AG04450 (cell line): ENCODE results near the gene CYP2U1. TPM values are rescaled to one million over a fixed set of nuclear protein-coding genes. Genes with fewer than 3 reads are reported as not detected.

Experiments
- CTCF ChIA-PET: fragments of 300-600, 350-600 bp; formaldehyde crosslinking; extraction: SDS; loops from one replicate; lab custom pipeline; 2022; ENCODE audit warnings: antibody characterized with exemption, inconsistent platforms; lab: Charles Lee
- POLR2A ChIA-PET: fragments of 350-600 bp; formaldehyde crosslinking; extraction: SDS; loops from one replicate; lab custom pipeline; 2021; ENCODE audit warnings: antibody characterized with exemption, inconsistent platforms; lab: Yijun Ruan, JAX
- DNase-seq: peaks from one replicate; pipeline ENCODE4 v3.0.0-alpha.2; 2011; ENCODE audit warnings: low read depth, low spot score
- H3K27ac ChIP-seq: one replicate; pipeline ENCODE4 v1.5.1; 2012; ENCODE audit warnings: low read depth, low read length, control low read depth
- H3K27me3 ChIP-seq: one replicate; pipeline ENCODE4 v1.6.0; 2012; ENCODE audit warnings: low read length; ENCODE audit not compliant: control insufficient read depth, insufficient read depth
- H3K4me3 ChIP-seq: 2 replicates; pipeline ENCODE4 v1.5.1; 2011; ENCODE audit warnings: mild to moderate bottlenecking, low read depth, low read length, control low read depth
- H3K9me3 ChIP-seq: 2 replicates; pipeline ENCODE4 v1.5.1; 2012; ENCODE audit warnings: low read length; ENCODE audit not compliant: control insufficient read depth, insufficient read depth
- polyA plus RNA-seq: library from polyadenylated mRNA; depleted of rRNA; stranded (reverse); fragments of >200 nt; gene quantifications from 2 replicates; pipeline ENCODE4 v1.2.3, GENCODE V29; 2011
- TF ChIP-seq, protein P1 (sequence below): IDR thresholded peaks from 2 replicates; pipeline ENCODE4 v1.5.1; 2011; ENCODE audit warnings: low read depth, low read length, control low read depth, inconsistent platforms

The CYP2U1 gene
- polyA plus RNA-seq, 1 experiment: 6.3 TPM

DNA sequence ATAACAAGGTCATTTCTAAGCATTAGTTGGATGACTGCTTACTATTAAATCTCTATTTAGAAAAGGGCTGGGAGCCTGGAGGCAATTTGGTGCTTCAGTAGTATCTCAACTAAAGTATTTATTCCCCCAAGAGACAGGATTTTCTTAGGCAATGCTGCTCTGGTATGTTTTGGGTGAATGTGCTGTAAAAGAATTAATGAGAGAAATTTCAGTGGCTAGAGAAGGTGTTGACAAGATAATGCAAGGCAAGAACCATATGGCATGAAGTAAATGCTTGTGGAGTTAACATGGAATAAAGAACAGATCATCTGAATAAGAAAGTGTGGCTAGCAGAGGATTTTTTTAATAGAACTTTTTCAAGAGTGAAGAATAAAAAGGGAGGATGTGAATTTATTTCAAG lies 3.9 kb downstream of the CYP2U1 start:
- ChIA-PET CTCF (no interaction called here), POLR2A (no interaction called here)
- DNase-seq: no peak
- TF ChIP-seq, protein P1, sequence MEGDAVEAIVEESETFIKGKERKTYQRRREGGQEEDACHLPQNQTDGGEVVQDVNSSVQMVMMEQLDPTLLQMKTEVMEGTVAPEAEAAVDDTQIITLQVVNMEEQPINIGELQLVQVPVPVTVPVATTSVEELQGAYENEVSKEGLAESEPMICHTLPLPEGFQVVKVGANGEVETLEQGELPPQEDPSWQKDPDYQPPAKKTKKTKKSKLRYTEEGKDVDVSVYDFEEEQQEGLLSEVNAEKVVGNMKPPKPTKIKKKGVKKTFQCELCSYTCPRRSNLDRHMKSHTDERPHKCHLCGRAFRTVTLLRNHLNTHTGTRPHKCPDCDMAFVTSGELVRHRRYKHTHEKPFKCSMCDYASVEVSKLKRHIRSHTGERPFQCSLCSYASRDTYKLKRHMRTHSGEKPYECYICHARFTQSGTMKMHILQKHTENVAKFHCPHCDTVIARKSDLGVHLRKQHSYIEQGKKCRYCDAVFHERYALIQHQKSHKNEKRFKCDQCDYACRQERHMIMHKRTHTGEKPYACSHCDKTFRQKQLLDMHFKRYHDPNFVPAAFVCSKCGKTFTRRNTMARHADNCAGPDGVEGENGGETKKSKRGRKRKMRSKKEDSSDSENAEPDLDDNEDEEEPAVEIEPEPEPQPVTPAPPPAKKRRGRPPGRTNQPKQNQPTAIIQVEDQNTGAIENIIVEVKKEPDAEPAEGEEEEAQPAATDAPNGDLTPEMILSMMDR: no peak
- Histone ChIP-seq H3K9me3 (no peaks in the 10 kb centered on the region), H3K27ac (no peak overlapping the region), H3K27me3 (no peaks in the 10 kb centered on the region), H3K4me3 (no peak overlapping the region)

DNA sequence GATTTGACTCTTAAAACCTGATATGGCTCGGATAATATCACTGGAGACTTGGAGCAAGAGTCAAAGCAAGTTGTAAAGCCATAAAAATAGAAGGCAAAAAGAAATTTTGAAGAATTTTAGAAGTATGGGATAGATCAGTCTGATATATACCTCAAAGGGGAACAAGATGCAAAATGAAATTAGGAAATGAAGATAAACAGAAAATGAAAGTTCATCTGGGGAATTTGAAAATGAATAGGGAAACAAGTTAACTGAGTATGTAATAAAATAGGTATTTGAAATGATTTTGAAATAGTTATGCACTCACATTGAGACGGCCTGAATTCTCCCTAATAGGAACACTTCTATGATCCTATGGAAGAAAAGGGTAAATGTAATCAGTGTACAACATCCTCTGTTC lies 5.7 kb downstream of the CYP2U1 start:
- no peaks in the 10 kb centered on the region for H3K27me3 ChIP-seq
- H3K9me3 ChIP-seq: no peaks in the 10 kb centered on the region
- H3K4me3 ChIP-seq: no peak overlapping the region
- ChIA-PET CTCF (no interaction called here), POLR2A (no interaction called here)
- no peak for DNase-seq
- TF ChIP-seq, protein P1: no peak
- H3K27ac ChIP-seq: no peak overlapping the region

- Histone ChIP-seq H3K27ac (no peak overlapping the region), H3K27me3 (no peaks in the 10 kb centered on the region), H3K4me3 (no peak overlapping the region), H3K9me3 (no peaks in the 10 kb centered on the region)
- DNase-seq: no peak
- TF ChIP-seq, protein P1: no peak
- POLR2A ChIA-PET: no interaction called here
- CTCF ChIA-PET: no interaction called here
Observed at GRCh38 chr4:107939307-107939706, 8.0 kb downstream of the CYP2U1 start.

- H3K27ac ChIP-seq: no peak overlapping the region
- H3K9me3 ChIP-seq: no peaks in the 10 kb centered on the region
- no peaks in the 10 kb centered on the region for H3K27me3 ChIP-seq
- CTCF ChIA-PET: no interaction called here
- TF ChIP-seq, protein P1: no peak
- POLR2A ChIA-PET: no interaction called here
- H3K4me3 ChIP-seq: no peak overlapping the region
- no peak for DNase-seq
Observed at GRCh38 chr4:107945809-107946208, 14.5 kb downstream of the CYP2U1 start.

GRCh38 chr4:107950746-107951540 lies 19.6 kb downstream of the CYP2U1 start:
- ChIA-PET POLR2A (no interaction called here), CTCF (interaction anchor here (0.5 to 1.2 kb wide), 2 partner anchors 193 to 1616 kb away, joined by 3 to 4 read pairs; no protein-coding TSS in a partner anchor)
- Histone ChIP-seq H3K27me3 (no peaks in the 10 kb centered on the region), H3K4me3 (no peak overlapping the region), H3K27ac (peak overlapping the region; percentile 40), H3K9me3 (no peaks in the 10 kb centered on the region)
- TF ChIP-seq, protein P1: no peak
- DNase-seq: no peak
